NT2/D1 (cell line): ENCODE measurements around the gene SGTA.

ENCODE experiments used
- SUZ12 ChIP-seq: IDR thresholded peaks from 2 replicates; pipeline ENCODE4 v1.6.1; 2011; ENCODE audit not compliant: insufficient read length, insufficient read depth; ENCODE audit errors: extremely low read depth
- ZNF274 ChIP-seq: IDR thresholded peaks from 2 replicates; pipeline ENCODE4 v1.6.1; 2011; ENCODE audit warnings: mild to moderate bottlenecking, low read depth, low read length

- TF ChIP-seq SUZ12 (no peak), ZNF274 (no peak)
These were observed 27.3 kb upstream of the SGTA start for GRCh38 chr19:2810141-2811091.
